Liver (tissue), 9 donors: ENCODE results near the gene SLC39A3. TPM values are rescaled to one million over a fixed set of nuclear protein-coding genes. Genes with fewer than 3 reads are reported as not detected.

Experiments used
- DNase-seq: peaks from one replicate; pipeline ENCODE4 v3.0.0-alpha.2; 2017; ENCODE audit warnings: low spot score
- H3K27ac ChIP-seq, 2 donors: one replicate each; pipeline ENCODE4 v1.7.0; 2013; ENCODE audit warnings: inconsistent platforms in 2 of 2, low read length in 2 of 2, control low read depth in 1 of 2, low read depth in 1 of 2, mild to moderate bottlenecking in 1 of 2
- H3K27me3 ChIP-seq, 4 donors: one replicate each; pipeline versions ENCODE4 v1.6.1 to v1.7.0; 2013; ENCODE audit warnings: low read length in 3 of 4, inconsistent platforms in 1 of 4, mild to moderate bottlenecking in 1 of 4, moderate library complexity in 1 of 4; ENCODE audit not compliant: control insufficient read depth in 4 of 4, insufficient read depth in 4 of 4
- H3K36me3 ChIP-seq, 4 donors: one replicate each; pipeline versions ENCODE4 v1.6.1 to v1.7.0; 2013; ENCODE audit warnings: low read length in 3 of 4, mild to moderate bottlenecking in 3 of 4, low read depth in 1 of 4, moderate library complexity in 1 of 4; ENCODE audit not compliant: control insufficient read depth in 4 of 4, insufficient read depth in 3 of 4
- H3K4me1 ChIP-seq, 4 donors: one replicate each; pipeline versions ENCODE4 v1.6.1 to v1.7.0; 2013; ENCODE audit warnings: low read length in 3 of 4, mild to moderate bottlenecking in 3 of 4, moderate library complexity in 1 of 4; ENCODE audit not compliant: control insufficient read depth in 4 of 4, insufficient read depth in 4 of 4
- H3K4me3 ChIP-seq, 3 donors: one replicate each; pipeline versions ENCODE4 v1.6.1 to v1.7.0; 2013; ENCODE audit warnings: low read length in 3 of 3, control low read depth in 1 of 3, low read depth in 1 of 3, mild to moderate bottlenecking in 1 of 3
- H3K9ac ChIP-seq, 2 donors: one replicate each; pipeline ENCODE4 v1.7.0; 2013; ENCODE audit warnings: low read length in 2 of 2, mild to moderate bottlenecking in 2 of 2, moderate library complexity in 2 of 2, control low read depth in 1 of 2, low read depth in 1 of 2
- H3K9me3 ChIP-seq, 4 donors: one replicate each; pipeline versions ENCODE4 v1.6.1 to v1.7.0; 2013; ENCODE audit warnings: low read length in 3 of 4; ENCODE audit not compliant: control insufficient read depth in 4 of 4
- EGR1 ChIP-seq, 2 donors: IDR thresholded peaks; 2 replicates each; pipeline ENCODE4 v1.6.1; 2016 to 2018; ENCODE audit warnings: antibody characterized with exemption in 2 of 2, low read depth in 2 of 2
- FOXA1 ChIP-seq: IDR thresholded peaks from 2 replicates; pipeline ENCODE4 v1.6.1; 2016; ENCODE audit warnings: antibody characterized with exemption
- GABPA ChIP-seq, 2 donors: IDR thresholded peaks in 1 of 2; conservative IDR thresholded peaks in 1 of 2; 2 replicates each; pipeline ENCODE4 v1.6.1; 2016; ENCODE audit warnings: antibody characterized with exemption in 2 of 2, mild to moderate bottlenecking in 1 of 2, moderate library complexity in 1 of 2
- HNF4A ChIP-seq, 2 donors: conservative IDR thresholded peaks; 2 replicates each; pipeline ENCODE4 v1.6.1; 2016; ENCODE audit warnings: antibody characterized with exemption in 2 of 2, mild to moderate bottlenecking in 2 of 2
- HNF4G ChIP-seq: IDR thresholded peaks from 2 replicates; pipeline ENCODE4 v1.6.1; 2016; ENCODE audit warnings: antibody characterized with exemption
- JUND ChIP-seq, 2 donors: IDR thresholded peaks; 2 replicates each; pipeline ENCODE4 v1.6.1; 2016; ENCODE audit warnings: antibody characterized with exemption in 2 of 2
- NR2F2 ChIP-seq: IDR thresholded peaks from 2 replicates; pipeline ENCODE4 v1.6.1; 2016; ENCODE audit warnings: antibody characterized with exemption
- RAD21 ChIP-seq, 2 donors: IDR thresholded peaks; 2 replicates each; pipeline ENCODE4 v1.6.1; 2016; ENCODE audit warnings: antibody characterized with exemption in 2 of 2, mild to moderate bottlenecking in 2 of 2
- RXRA ChIP-seq, 2 donors: IDR thresholded peaks; 2 replicates each; pipeline ENCODE4 v1.6.1; 2017 to 2018; ENCODE audit warnings: antibody characterized with exemption in 2 of 2, mild to moderate bottlenecking in 1 of 2
- SP1 ChIP-seq: IDR thresholded peaks from 2 replicates; pipeline ENCODE4 v1.6.1; 2018; ENCODE audit warnings: antibody characterized with exemption, mild to moderate bottlenecking
- TAF1 ChIP-seq: conservative IDR thresholded peaks from 2 replicates; pipeline ENCODE4 v1.6.1; 2016; ENCODE audit warnings: antibody characterized with exemption, mild to moderate bottlenecking
- YY1 ChIP-seq: IDR thresholded peaks from 2 replicates; pipeline ENCODE4 v1.6.1; 2016; ENCODE audit warnings: antibody characterized with exemption, mild to moderate bottlenecking
- WGBS: extraction: QIAGEN DNeasy Blood & Tissue Kit; methylation state at CpG from one replicate; pipeline ENCODE4 v1.1.7; 2013; 5-methylcytosine and 5-hydroxymethylcytosine counted together
- polyA plus RNA-seq, 2 donors: library from polyadenylated mRNA; stranded (reverse) in 1 of 2; unstranded in 1 of 2; fragments of 200-250 nt in 1 of 2; fragments of >200 nt in 1 of 2; fragmentation: Nextera tagmentation in 1 of 2; extraction: Ambion mirVana in 1 of 2; gene quantifications; one replicate each; pipeline versions ENCODE4 v1.2.1 to v1.2.3, GENCODE V29; 2013 to 2015
- total RNA-seq, 2 donors: library from RNA; depleted of rRNA; stranded (reverse); fragments of >200 nt; gene quantifications; one replicate each; pipeline ENCODE4 v1.2.3, GENCODE V29; 2014
- TF ChIP-seq, protein P1 (sequence below): IDR thresholded peaks from 2 replicates; pipeline ENCODE4 v1.6.1; 2016; ENCODE audit warnings: antibody characterized with exemption
- TF ChIP-seq, protein P2 (sequence below): IDR thresholded peaks from 2 replicates; pipeline ENCODE4 v1.6.1; 2016; ENCODE audit warnings: antibody characterized with exemption
- TF ChIP-seq, protein P3 (sequence below): IDR thresholded peaks from 2 replicates; pipeline ENCODE4 v1.6.1; 2016; ENCODE audit warnings: antibody characterized with exemption
- TF ChIP-seq, protein P4 (sequence below): fragments of 150-350 bp; IDR thresholded peaks from 2 replicates; pipeline ENCODE4 v1.5.1; 2017; ENCODE audit warnings: improper control_type of control experiment, low read depth, low read length; ENCODE audit not compliant: missing input control
- TF ChIP-seq, protein P5 (sequence below): IDR thresholded peaks from 2 replicates; pipeline ENCODE4 v1.6.1; 2016; ENCODE audit warnings: antibody characterized with exemption, mild to moderate bottlenecking
- donor health status: healthy.
- donor health status: healthy.
- donor health status: healthy.
- donor health status: healthy.
- donor health status: healthy.

Gene SLC39A3
- total and polyA plus RNA-seq, 4 donors, result 19.8 to 29.0 (median 24.2) TPM

DNA sequence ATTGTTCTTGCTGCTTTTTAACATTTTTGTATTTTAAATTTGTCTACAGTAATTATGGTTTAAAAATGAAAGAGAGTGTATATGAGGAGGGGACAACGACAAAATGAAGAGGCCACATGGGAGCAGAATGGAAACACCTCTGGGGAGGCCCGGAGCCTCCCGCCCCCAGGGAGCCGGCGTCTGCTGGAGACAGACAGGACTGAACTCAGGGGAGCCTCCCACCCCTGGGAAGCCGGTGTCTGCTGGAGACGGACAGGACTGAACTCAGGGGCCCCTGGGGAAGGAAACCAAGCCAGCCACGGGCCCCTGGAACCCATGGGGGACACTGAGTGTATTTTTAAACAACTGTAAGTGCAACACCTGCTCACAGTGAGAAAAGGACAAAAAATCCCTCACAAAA is 16.7 kb upstream of the SLC39A3 start:
- TF ChIP-seq HNF4A (conservative IDR thresholded peaks at IDR 0.05), result no peak
- no peak for TF ChIP-seq SP1
- TF ChIP-seq, protein P1, sequence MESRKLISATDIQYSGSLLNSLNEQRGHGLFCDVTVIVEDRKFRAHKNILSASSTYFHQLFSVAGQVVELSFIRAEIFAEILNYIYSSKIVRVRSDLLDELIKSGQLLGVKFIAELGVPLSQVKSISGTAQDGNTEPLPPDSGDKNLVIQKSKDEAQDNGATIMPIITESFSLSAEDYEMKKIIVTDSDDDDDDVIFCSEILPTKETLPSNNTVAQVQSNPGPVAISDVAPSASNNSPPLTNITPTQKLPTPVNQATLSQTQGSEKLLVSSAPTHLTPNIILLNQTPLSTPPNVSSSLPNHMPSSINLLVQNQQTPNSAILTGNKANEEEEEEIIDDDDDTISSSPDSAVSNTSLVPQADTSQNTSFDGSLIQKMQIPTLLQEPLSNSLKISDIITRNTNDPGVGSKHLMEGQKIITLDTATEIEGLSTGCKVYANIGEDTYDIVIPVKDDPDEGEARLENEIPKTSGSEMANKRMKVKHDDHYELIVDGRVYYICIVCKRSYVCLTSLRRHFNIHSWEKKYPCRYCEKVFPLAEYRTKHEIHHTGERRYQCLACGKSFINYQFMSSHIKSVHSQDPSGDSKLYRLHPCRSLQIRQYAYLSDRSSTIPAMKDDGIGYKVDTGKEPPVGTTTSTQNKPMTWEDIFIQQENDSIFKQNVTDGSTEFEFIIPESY, result no peak
- TF ChIP-seq FOXA1, result no peak
- TF ChIP-seq, protein P2, sequence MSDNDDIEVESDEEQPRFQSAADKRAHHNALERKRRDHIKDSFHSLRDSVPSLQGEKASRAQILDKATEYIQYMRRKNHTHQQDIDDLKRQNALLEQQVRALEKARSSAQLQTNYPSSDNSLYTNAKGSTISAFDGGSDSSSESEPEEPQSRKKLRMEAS, result no peak
- no peak for TF ChIP-seq NR2F2
- no peak for TF ChIP-seq RXRA (IDR thresholded peaks at IDR 0.05)
- TF ChIP-seq HNF4G, result no peak
- Histone ChIP-seq H3K4me3 (no peak overlapping the region), H3K9ac (no peak overlapping the region), H3K27ac (no peak overlapping the region), H3K4me1 (no peaks in the 10 kb centered on the region), H3K36me3 (peaks cover 7 to 47% (median 10%) of the 10 kb centered on the region in 4 donors), H3K9me3 (no peaks in the 10 kb centered on the region), H3K27me3 (no peaks in the 10 kb centered on the region)
- DNase-seq, result no peak
- WGBS, result 94% methylated on average over 8 of the region's 8 CpGs

DNA sequence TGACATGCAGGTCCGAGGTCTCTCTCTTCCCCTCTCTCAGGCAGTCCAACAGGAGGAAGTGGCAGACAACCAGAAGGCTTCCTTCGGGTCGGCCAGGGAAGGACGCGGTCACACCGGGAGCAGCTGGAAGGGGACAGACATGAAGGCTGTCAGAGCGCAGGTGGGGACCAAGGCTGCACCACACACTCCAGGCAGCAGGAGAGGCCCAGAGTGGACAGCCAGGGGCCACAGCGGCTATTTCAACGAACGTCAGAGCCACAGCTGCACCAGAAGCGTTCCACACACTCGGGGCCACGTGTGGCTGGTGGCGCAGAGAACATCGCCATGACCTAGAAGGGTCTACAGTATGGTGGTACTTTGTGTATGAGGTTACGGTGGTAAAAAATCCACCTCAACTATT is 16.0 kb upstream of the SLC39A3 start:
- H3K4me3 ChIP-seq, result no peak overlapping the region
- no peak for DNase-seq
- no peaks in the 10 kb centered on the region for H3K4me1 ChIP-seq
- H3K27ac ChIP-seq, result no peak overlapping the region
- no peak for TF ChIP-seq FOXA1
- no peak for TF ChIP-seq RAD21 (IDR thresholded peaks at IDR 0.05)
- TF ChIP-seq JUND (IDR thresholded peaks at IDR 0.05), result no peak
- TF ChIP-seq YY1, result no peak
- TF ChIP-seq GABPA (IDR thresholded peaks at IDR 0.05 in 1 of 2, conservative IDR thresholded peaks at IDR 0.05 in 1 of 2), result no peak
- TF ChIP-seq TAF1, result no peak
- TF ChIP-seq SP1, result no peak
- TF ChIP-seq RXRA (IDR thresholded peaks at IDR 0.05), result no peak
- TF ChIP-seq, protein P1, result no peak
- TF ChIP-seq EGR1 (IDR thresholded peaks at IDR 0.05; ENCODE audit: low read depth in 2 of 2), result no peak
- TF ChIP-seq, protein P3, sequence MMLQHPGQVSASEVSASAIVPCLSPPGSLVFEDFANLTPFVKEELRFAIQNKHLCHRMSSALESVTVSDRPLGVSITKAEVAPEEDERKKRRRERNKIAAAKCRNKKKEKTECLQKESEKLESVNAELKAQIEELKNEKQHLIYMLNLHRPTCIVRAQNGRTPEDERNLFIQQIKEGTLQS, result no peak
- no peak for TF ChIP-seq HNF4G
- TF ChIP-seq HNF4A (conservative IDR thresholded peaks at IDR 0.05), result no peak
- TF ChIP-seq NR2F2, result no peak
- TF ChIP-seq, protein P4, sequence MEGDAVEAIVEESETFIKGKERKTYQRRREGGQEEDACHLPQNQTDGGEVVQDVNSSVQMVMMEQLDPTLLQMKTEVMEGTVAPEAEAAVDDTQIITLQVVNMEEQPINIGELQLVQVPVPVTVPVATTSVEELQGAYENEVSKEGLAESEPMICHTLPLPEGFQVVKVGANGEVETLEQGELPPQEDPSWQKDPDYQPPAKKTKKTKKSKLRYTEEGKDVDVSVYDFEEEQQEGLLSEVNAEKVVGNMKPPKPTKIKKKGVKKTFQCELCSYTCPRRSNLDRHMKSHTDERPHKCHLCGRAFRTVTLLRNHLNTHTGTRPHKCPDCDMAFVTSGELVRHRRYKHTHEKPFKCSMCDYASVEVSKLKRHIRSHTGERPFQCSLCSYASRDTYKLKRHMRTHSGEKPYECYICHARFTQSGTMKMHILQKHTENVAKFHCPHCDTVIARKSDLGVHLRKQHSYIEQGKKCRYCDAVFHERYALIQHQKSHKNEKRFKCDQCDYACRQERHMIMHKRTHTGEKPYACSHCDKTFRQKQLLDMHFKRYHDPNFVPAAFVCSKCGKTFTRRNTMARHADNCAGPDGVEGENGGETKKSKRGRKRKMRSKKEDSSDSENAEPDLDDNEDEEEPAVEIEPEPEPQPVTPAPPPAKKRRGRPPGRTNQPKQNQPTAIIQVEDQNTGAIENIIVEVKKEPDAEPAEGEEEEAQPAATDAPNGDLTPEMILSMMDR, result no peak
- TF ChIP-seq, protein P5, sequence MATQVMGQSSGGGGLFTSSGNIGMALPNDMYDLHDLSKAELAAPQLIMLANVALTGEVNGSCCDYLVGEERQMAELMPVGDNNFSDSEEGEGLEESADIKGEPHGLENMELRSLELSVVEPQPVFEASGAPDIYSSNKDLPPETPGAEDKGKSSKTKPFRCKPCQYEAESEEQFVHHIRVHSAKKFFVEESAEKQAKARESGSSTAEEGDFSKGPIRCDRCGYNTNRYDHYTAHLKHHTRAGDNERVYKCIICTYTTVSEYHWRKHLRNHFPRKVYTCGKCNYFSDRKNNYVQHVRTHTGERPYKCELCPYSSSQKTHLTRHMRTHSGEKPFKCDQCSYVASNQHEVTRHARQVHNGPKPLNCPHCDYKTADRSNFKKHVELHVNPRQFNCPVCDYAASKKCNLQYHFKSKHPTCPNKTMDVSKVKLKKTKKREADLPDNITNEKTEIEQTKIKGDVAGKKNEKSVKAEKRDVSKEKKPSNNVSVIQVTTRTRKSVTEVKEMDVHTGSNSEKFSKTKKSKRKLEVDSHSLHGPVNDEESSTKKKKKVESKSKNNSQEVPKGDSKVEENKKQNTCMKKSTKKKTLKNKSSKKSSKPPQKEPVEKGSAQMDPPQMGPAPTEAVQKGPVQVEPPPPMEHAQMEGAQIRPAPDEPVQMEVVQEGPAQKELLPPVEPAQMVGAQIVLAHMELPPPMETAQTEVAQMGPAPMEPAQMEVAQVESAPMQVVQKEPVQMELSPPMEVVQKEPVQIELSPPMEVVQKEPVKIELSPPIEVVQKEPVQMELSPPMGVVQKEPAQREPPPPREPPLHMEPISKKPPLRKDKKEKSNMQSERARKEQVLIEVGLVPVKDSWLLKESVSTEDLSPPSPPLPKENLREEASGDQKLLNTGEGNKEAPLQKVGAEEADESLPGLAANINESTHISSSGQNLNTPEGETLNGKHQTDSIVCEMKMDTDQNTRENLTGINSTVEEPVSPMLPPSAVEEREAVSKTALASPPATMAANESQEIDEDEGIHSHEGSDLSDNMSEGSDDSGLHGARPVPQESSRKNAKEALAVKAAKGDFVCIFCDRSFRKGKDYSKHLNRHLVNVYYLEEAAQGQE, result no peak
- TF ChIP-seq, protein P2, result no peak
- H3K27me3 ChIP-seq, result no peaks in the 10 kb centered on the region
- 97% methylated on average over 16 of the region's 16 CpGs for WGBS
- H3K36me3 ChIP-seq, result peaks cover 7 to 43% (median 10%) of the 10 kb centered on the region in 4 donors
- H3K9me3 ChIP-seq, result no peaks in the 10 kb centered on the region
- H3K9ac ChIP-seq, result no peak overlapping the region
